Thymus (tissue), 11 donors: Measurements from ENCODE around the gene SNTA1. TPM values are rescaled to one million over a fixed set of nuclear protein-coding genes. Genes with fewer than 3 reads are reported as not detected.

ENCODE experiments used
- DNase-seq, 9 donors: peaks; one replicate each; pipeline ENCODE4 v3.0.0-alpha.2; 2013; ENCODE audit warnings: low spot score in 9 of 9, low read depth in 6 of 9, missing footprints in 1 of 9
- H3K27ac ChIP-seq, 2 donors: one replicate each; pipeline ENCODE4 v1.5.1; 2013; ENCODE audit warnings: control low read depth in 1 of 2, low read depth in 1 of 2, low read length in 1 of 2, mild to moderate bottlenecking in 1 of 2, moderate library complexity in 1 of 2
- H3K27me3 ChIP-seq, 2 donors: one replicate each; pipeline ENCODE4 v1.5.1; 2013; ENCODE audit warnings: low read length in 1 of 2; ENCODE audit not compliant: control insufficient read depth in 2 of 2, insufficient read depth in 1 of 2
- H3K36me3 ChIP-seq, 2 donors: one replicate each; pipeline ENCODE4 v1.5.1; 2013; ENCODE audit warnings: low read length in 1 of 2, mild to moderate bottlenecking in 1 of 2, moderate library complexity in 1 of 2; ENCODE audit not compliant: control insufficient read depth in 2 of 2, insufficient read depth in 2 of 2
- H3K4me1 ChIP-seq, 2 donors: one replicate each; pipeline ENCODE4 v1.5.1; 2013; ENCODE audit warnings: low read length in 2 of 2; ENCODE audit not compliant: control insufficient read depth in 2 of 2, insufficient read depth in 2 of 2
- H3K4me3 ChIP-seq, 2 donors: one replicate each; pipeline ENCODE4 v1.5.1; 2013; ENCODE audit warnings: low read length in 2 of 2, control low read depth in 1 of 2, mild to moderate bottlenecking in 1 of 2
- H3K9me3 ChIP-seq, 2 donors: one replicate each; pipeline ENCODE4 v1.5.1; 2013; ENCODE audit warnings: low read length in 1 of 2, mild to moderate bottlenecking in 1 of 2; ENCODE audit not compliant: control insufficient read depth in 2 of 2, insufficient read depth in 1 of 2
- WGBS: extraction: QIAGEN DNeasy Blood & Tissue Kit; methylation state at CpG from one replicate; pipeline ENCODE4 v1.1.7; 2013; 5-methylcytosine and 5-hydroxymethylcytosine counted together
- polyA plus RNA-seq: library from polyadenylated mRNA; stranded (reverse); fragments of 200-250 nt; gene quantifications from one replicate; pipeline ENCODE4 v1.2.3, GENCODE V29; 2013
- total RNA-seq: library from RNA; stranded (reverse); fragments of 120-200 nt; gene quantifications from one replicate; pipeline ENCODE4 v1.2.4, GENCODE V29; 2013
- donor health status: healthy.

The SNTA1 gene
- total and polyA plus RNA-seq, 2 donors, result 6.8 to 7.7 TPM

DNA sequence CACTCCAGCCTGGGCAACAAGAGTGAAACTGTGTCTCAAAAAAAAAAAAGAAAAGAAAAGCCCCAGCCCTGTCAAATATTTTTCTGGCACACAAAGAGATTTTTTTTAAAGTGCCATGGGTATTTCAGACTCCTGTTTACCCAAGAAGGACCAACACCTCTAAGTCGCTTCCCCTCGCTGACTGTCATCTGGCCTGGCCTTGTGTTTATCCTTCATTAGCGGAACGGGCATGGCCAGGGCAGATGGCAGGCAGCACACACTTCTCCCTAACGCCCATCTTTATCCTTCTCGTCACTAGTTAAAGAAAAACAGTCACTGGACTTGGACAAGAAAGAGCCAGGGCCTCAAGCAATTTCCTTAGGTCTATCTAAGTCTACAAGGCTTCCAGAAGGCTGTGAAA, 39.0 kb upstream of the SNTA1 start:
- H3K4me3 ChIP-seq, result no peak overlapping the region
- H3K27me3 ChIP-seq, result no peaks in the 10 kb centered on the region
- WGBS, result 99% methylated on average over 6 of the region's 6 CpGs
- H3K36me3 ChIP-seq, result no peaks in the 10 kb centered on the region
- no peaks in the 10 kb centered on the region for H3K9me3 ChIP-seq
- no peak for DNase-seq
- H3K27ac ChIP-seq, result no peak overlapping the region
- H3K4me1 ChIP-seq, result no peaks in the 10 kb centered on the region

DNA sequence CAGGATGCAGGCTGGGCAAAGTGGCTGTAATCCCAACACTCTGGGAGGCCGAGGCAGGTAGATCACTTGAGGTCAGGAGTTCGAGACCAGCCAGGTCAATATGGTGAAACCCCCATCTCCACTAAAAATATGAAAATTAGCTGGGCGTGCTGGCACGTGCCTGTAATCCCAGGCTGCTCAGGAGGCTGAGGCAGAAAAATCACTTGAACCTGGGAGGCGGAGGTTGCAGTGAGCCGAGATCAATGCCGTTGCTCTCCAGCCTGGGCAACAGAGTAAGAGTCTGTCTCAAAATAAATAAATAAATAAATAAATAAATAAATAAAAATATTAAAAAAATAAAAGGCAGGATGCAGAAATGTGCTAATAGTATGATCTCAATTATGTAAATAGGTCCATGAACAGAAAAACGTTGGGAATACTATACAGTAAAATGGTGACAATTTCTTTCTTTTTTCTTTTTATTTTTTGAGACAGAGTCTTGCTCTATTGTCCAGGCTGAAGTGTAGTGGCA, 37.9 kb upstream of the SNTA1 start:
- Histone ChIP-seq H3K27me3 (no peaks in the 10 kb centered on the region), H3K4me3 (no peak overlapping the region), H3K27ac (no peak overlapping the region), H3K4me1 (peaks cover 0 to 3% of the 10 kb centered on the region in 2 donors), H3K36me3 (no peaks in the 10 kb centered on the region), H3K9me3 (no peaks in the 10 kb centered on the region)
- WGBS, result 99% methylated on average over 8 of the region's 8 CpGs
- DNase-seq, result no peak

DNA sequence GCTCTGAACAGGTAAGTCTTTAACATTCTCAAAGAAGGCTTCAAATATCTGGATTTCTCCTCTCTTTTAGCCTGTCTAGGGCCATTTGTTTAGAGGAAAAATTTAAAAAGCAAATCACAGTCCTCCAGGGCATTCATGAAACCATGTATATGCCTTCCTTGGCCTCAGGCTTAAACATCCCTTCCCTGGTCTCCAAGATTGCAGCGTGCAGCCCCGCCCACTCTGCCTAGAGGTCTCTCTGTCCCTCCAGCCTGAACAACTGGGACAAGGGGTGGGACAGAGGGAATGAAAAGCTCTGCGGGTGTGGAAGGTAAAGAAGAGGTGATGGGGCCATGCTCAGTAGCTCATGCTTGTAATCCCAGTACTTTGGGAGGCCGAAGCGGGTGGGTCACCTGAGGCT, 36.5 kb upstream of the SNTA1 start:
- DNase-seq, result no peak
- WGBS, result 97% methylated on average over 5 of the region's 5 CpGs
- no peak overlapping the region for H3K4me3 ChIP-seq
- no peaks in the 10 kb centered on the region for H3K36me3 ChIP-seq
- no peaks in the 10 kb centered on the region for H3K9me3 ChIP-seq
- peaks cover 0 to 3% of the 10 kb centered on the region in 2 donors for H3K4me1 ChIP-seq
- H3K27me3 ChIP-seq, result peaks cover 0 to 5% of the 10 kb centered on the region in 2 donors
- H3K27ac ChIP-seq, result no peak overlapping the region

- H3K4me1 ChIP-seq, result peaks cover 0 to 3% of the 10 kb centered on the region in 2 donors
- H3K9me3 ChIP-seq, result no peaks in the 10 kb centered on the region
- H3K27ac ChIP-seq, result no peak overlapping the region
- 95% methylated on average over 7 of the region's 7 CpGs for WGBS
- no peak overlapping the region for H3K4me3 ChIP-seq
- DNase-seq, result no peak
- peaks cover 0 to 7% of the 10 kb centered on the region in 2 donors for H3K27me3 ChIP-seq
- no peaks in the 10 kb centered on the region for H3K36me3 ChIP-seq
Measured at GRCh38 chr20:33477386-33478234, 34.0 kb upstream of the SNTA1 start.

DNA sequence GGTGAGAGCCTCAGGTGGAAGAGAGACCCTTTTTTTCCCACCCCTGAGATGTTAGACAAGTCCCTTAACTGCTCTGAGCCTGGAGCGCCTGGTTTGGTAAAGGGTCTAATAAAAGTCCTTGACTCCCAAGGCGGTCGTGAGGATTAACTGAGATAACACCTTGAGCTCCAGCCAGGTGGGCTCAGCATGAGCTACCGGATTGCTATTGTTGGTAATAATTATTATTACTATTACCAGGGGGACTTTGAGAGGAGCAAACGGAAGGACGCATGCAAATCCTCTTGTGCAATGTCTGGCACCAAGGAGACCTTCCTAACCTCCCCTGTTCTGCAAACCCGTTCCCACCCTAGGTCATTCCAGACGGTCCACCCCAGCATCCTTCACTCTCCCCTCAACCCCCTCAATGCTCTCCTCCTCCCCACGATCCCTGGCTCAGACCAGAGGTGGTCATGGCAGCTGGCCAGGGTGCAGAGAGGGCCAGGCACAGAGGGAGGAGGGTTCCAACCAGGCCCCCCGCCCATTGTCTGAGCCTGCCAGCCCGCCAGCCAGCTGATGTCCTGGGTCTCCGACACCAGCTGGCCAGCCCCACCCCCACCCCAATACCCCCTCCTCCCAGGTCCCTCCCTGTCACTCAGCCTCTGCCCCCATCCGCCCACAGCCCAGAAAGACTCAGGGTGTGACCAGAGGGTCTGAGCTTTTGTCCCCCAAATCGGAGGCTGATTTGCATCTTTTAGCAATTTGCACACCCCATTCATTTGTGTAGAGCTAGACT, 32.0 kb upstream of the SNTA1 start:
- H3K9me3 ChIP-seq, result no peaks in the 10 kb centered on the region
- H3K27ac ChIP-seq, result no peak overlapping the region
- no peaks in the 10 kb centered on the region for H3K36me3 ChIP-seq
- peaks cover 0 to 7% of the 10 kb centered on the region in 2 donors for H3K27me3 ChIP-seq
- no peak for DNase-seq
- no peak overlapping the region for H3K4me3 ChIP-seq
- peaks cover 0 to 3% of the 10 kb centered on the region in 2 donors for H3K4me1 ChIP-seq
- 85% methylated on average over 14 of the region's 14 CpGs for WGBS

- H3K27ac ChIP-seq, result no peak overlapping the region
- no peaks in the 10 kb centered on the region for H3K36me3 ChIP-seq
- peaks cover 0 to 7% of the 10 kb centered on the region in 2 donors for H3K27me3 ChIP-seq
- WGBS, result 96% methylated on average over 11 of the region's 11 CpGs
- no peak overlapping the region for H3K4me3 ChIP-seq
- no peaks in the 10 kb centered on the region for H3K9me3 ChIP-seq
- peaks cover 0 to 3% of the 10 kb centered on the region in 2 donors for H3K4me1 ChIP-seq
- no peak for DNase-seq
Measured at GRCh38 chr20:33474963-33475362, 31.4 kb upstream of the SNTA1 start.

DNA sequence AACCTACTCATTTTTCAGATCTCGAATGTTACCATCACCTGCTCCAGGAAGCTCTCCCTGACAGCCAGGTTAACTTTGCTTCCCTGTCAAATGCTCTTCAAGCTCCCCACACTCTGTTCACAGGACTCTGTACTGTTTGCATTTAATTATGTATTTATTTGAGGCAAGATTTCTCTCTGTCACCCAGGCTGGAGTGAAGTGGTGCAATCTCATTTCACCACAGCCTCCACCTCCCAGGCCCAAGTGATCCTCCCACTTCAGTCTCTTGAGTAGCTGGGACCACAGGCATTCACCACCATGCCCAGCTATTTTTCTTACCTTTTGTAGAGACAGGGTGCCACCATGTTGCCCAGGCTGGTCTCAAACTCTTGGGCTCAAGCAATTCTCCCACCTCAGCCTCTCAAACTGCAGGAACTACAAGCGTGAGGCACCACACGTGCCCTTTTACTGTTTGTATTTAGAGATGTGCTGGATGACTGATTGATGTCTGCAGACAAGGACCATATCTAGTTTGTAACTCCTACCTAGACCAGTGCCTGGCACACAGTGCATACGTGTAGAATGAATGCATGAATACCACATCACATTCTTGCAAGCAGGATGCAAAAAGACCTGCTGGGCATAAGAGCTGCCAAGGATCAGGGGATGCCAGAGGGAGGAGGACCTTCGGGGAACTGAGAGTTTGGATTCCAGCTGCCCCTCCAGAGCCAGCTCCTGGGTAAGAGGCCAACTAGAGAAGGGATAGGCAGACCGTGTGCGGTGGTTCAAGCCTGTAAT, 30.7 kb upstream of the SNTA1 start:
- WGBS, result 95% methylated on average over 7 of the region's 7 CpGs
- peaks cover 0 to 3% of the 10 kb centered on the region in 2 donors for H3K4me1 ChIP-seq
- H3K27ac ChIP-seq, result no peak overlapping the region
- H3K36me3 ChIP-seq, result no peaks in the 10 kb centered on the region
- no peak overlapping the region for H3K4me3 ChIP-seq
- peaks cover 0 to 7% of the 10 kb centered on the region in 2 donors for H3K27me3 ChIP-seq
- DNase-seq, result no peak
- H3K9me3 ChIP-seq, result no peaks in the 10 kb centered on the region

- Histone ChIP-seq H3K4me1 (peaks cover 0 to 3% of the 10 kb centered on the region in 2 donors), H3K9me3 (no peaks in the 10 kb centered on the region), H3K27me3 (peaks cover 0 to 7% of the 10 kb centered on the region in 2 donors), H3K4me3 (no peak overlapping the region), H3K36me3 (no peaks in the 10 kb centered on the region), H3K27ac (no peak overlapping the region)
- 97% methylated on average over 7 of the region's 7 CpGs for WGBS
- DNase-seq, result no peak
Measured at GRCh38 chr20:33472868-33473435, 29.4 kb upstream of the SNTA1 start.
